Thoracic aorta endothelial cell (primary cell): ENCODE measurements around the gene ZBTB3. TPM values are rescaled to one million over a fixed set of nuclear protein-coding genes. Genes with fewer than 3 reads are reported as not detected.
A peak's percentile ranks its signal among the peaks of the same experiment; 100 is the strongest.

Experiments
- small RNA-seq: library from RNA; depleted of rRNA; stranded (forward); fragments of <200 nt; gene quantifications from one replicate; pipeline ENCODE3, GENCODE V24; 2012
- total RNA-seq: library from RNA; depleted of rRNA; stranded (reverse); fragments of >200 nt; gene quantifications from 2 replicates; pipeline ENCODE4 v1.2.3, GENCODE V29; 2012

The ZBTB3 gene
- 7.2 and 8.0 TPM in 2 replicates for total RNA-seq

GRCh38 chr11:62753736-62754603 lies at the start of gene ZBTB3:
Gene ZBTB3 (minus strand): TSS chr11:62754160. CDS start chr11:62753664, 496 bp downstream.

GRCh38 chr11:62791501-62792201 lies 37.7 kb upstream of the ZBTB3 start, which contains the start of gene TMEM223:
Gene TMEM223 (minus strand): TSS chr11:62792006. CDS start chr11:62791994, 12 bp downstream.

DNA sequence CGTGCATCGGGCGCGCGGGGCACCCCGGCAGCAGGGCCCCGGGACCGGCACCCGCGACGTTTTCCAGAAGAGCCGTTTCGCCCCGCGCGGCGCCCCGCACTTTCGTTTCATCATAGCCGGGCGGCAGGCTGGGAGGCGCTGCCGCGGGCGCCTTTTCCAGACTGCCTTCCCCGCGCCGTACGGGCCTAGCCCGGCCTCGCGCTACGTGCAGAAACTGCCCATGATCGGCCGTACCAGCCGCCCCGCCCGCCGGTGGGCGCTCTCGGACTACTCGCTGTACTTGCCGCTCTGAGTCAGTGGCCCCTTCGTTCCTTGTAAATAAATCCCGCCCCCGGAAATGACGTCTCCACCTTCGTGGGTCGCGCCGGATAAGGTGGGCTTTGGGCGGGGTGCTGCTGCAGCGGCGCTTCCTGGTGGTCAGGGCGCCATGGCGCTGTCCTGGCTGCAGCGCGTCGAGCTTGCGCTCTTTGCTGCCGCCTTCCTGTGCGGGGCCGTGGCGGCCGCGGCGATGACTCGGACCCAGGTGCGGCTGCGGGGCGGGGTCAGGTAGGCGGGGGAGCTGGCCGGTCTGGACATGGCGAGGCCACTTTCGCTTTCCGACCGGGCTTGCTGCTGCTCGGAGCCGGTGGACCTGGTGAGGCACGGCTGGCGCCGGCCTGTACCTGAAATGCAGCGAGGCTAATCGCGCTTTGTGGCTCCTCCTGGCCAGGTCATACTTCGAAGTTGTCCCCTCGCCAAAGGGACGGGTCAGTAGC lies 33.2 kb upstream of the ZBTB3 start, which contains the start of gene TMEM179B:
Gene TMEM179B, plus strand, starts transcription at position 398 of the 755 bp plus-strand sequence. Its CDS starts 30 bp downstream, at position 428.

GRCh38 chr11:62771144-62772021 lies 17.4 kb upstream of the ZBTB3 start, which contains the start of gene TAF6L:
Gene TAF6L (plus strand): TSS chr11:62771396. CDS start chr11:62775784, 4,388 bp downstream.

GRCh38 chr11:62728171-62728988 lies 25.6 kb downstream of the ZBTB3 start, which contains the start of gene TTC9C:
Gene TTC9C (plus strand): TSS chr11:62728486. CDS start chr11:62728849, 363 bp downstream.

GRCh38 chr11:62727165-62727871 lies 26.6 kb downstream of the ZBTB3 start, which contains the start of gene HNRNPUL2:
Gene HNRNPUL2 (minus strand): TSS chr11:62727457. CDS start chr11:62727156, 301 bp downstream.

GRCh38 chr11:62707277-62707861 lies 46.6 kb downstream of the ZBTB3 start, which contains the start of the genes BSCL2 and GNG3:
Gene BSCL2 (minus strand): TSS chr11:62707424. CDS start chr11:62707195, 229 bp downstream.
Gene GNG3 (plus strand): TSS chr11:62707676. CDS start chr11:62708296, 620 bp downstream.

Small RNA genes lying within 50 kb of the gene (small RNA-seq; reads per million reads assigned to genes)
- 2.4 reads per million, percentile 56 among the genes with 10 or more reads in this experiment for gene MIR6514

Other genes starting within 250 kb of the ZBTB3 start
- gene AHNAK, start 207.4 kb downstream of the ZBTB3 start, total RNA-seq, result 791 and 990 TPM in 2 replicates
- gene EEF1G, start 180.3 kb downstream of the ZBTB3 start, total RNA-seq, result 1,113 and 1,272 TPM in 2 replicates
- gene TUT1, start 162.6 kb downstream of the ZBTB3 start, total RNA-seq, result 8.5 and 12.6 TPM in 2 replicates
- gene MTA2, start 152.3 kb downstream of the ZBTB3 start, total RNA-seq, result 195 and 203 TPM in 2 replicates
- 28.2 and 35.3 TPM in 2 replicates for gene EML3, start 141.4 kb downstream of the ZBTB3 start, total RNA-seq
- 3.7 and 5.1 TPM in 2 replicates for gene ROM1, start 140.9 kb downstream of the ZBTB3 start, total RNA-seq
- gene B3GAT3, start 132.2 kb downstream of the ZBTB3 start, total RNA-seq, result 11.8 and 12.3 TPM in 2 replicates
- 219 and 230 TPM in 2 replicates for gene GANAB, start 107.5 kb downstream of the ZBTB3 start, total RNA-seq
- 23.5 and 27.5 TPM in 2 replicates for gene INTS5, start 100.9 kb downstream of the ZBTB3 start, total RNA-seq
- 32.7 and 44.0 TPM in 2 replicates for gene C11orf98, start 89.0 kb downstream of the ZBTB3 start, total RNA-seq
- gene CSKMT, start 88.8 kb downstream of the ZBTB3 start, total RNA-seq, result 7.7 and 10.6 TPM in 2 replicates
- 5.8 and 5.9 TPM in 2 replicates for gene UQCC3, start 82.5 kb downstream of the ZBTB3 start, total RNA-seq
- 4.8 and 6.0 TPM in 2 replicates for gene LBHD1, start 81.9 kb downstream of the ZBTB3 start, total RNA-seq
- 96.7 and 129 TPM in 2 replicates for gene UBXN1, start 75.1 kb downstream of the ZBTB3 start, total RNA-seq
- not detected in 2 replicates for gene LRRN4CL, start 64.6 kb downstream of the ZBTB3 start, total RNA-seq
- gene BSCL2, start 46.7 kb downstream of the ZBTB3 start, total RNA-seq, result 16.5 and 16.8 TPM in 2 replicates
- gene GNG3, start 46.5 kb downstream of the ZBTB3 start, total RNA-seq, result not detected in 2 replicates
- 22.6 and 24.3 TPM in 2 replicates for gene HNRNPUL2, start 26.7 kb downstream of the ZBTB3 start, total RNA-seq
- 27.1 and 32.9 TPM in 2 replicates for gene TTC9C, start 25.7 kb downstream of the ZBTB3 start, total RNA-seq
- gene POLR2G, start 7.4 kb upstream of the ZBTB3 start, total RNA-seq, result 44.5 and 48.2 TPM in 2 replicates
- gene TAF6L, start 17.2 kb upstream of the ZBTB3 start, total RNA-seq, result 16.2 and 19.7 TPM in 2 replicates
- 28.4 and 31.9 TPM in 2 replicates for gene TMEM179B, start 33.2 kb upstream of the ZBTB3 start, total RNA-seq
- gene TMEM223, start 37.8 kb upstream of the ZBTB3 start, total RNA-seq, result 8.9 and 10.1 TPM in 2 replicates
- 47.5 and 52.9 TPM in 2 replicates for gene NXF1, start 51.3 kb upstream of the ZBTB3 start, total RNA-seq
- gene STX5, start 77.9 kb upstream of the ZBTB3 start, total RNA-seq, result 28.1 TPM in 2 replicates
- not detected in 2 replicates for gene TEX54, start 78.7 kb upstream of the ZBTB3 start, total RNA-seq
- gene WDR74, start 85.4 kb upstream of the ZBTB3 start, total RNA-seq, result 38.7 and 44.7 TPM in 2 replicates
- gene SLC3A2, start 126.7 kb upstream of the ZBTB3 start, total RNA-seq, result 128 and 158 TPM in 2 replicates
- not detected in 2 replicates for gene CHRM1, start 167.2 kb upstream of the ZBTB3 start, total RNA-seq
- not detected in 2 replicates for gene SLC22A6, start 230.8 kb upstream of the ZBTB3 start, total RNA-seq